Retina (tissue), 1 donor: ENCODE results near the gene QPRT.
"Not testable (repeated sequence)": the region's sequence is repeated elsewhere in the genome, so short reads cannot be mapped to it uniquely, and the experiment has no call there.

Experiments used
- DNase-seq: peaks from one replicate; pipeline ENCODE4 v3.0.0-alpha.2; 2016

QPRT gene

DNA sequence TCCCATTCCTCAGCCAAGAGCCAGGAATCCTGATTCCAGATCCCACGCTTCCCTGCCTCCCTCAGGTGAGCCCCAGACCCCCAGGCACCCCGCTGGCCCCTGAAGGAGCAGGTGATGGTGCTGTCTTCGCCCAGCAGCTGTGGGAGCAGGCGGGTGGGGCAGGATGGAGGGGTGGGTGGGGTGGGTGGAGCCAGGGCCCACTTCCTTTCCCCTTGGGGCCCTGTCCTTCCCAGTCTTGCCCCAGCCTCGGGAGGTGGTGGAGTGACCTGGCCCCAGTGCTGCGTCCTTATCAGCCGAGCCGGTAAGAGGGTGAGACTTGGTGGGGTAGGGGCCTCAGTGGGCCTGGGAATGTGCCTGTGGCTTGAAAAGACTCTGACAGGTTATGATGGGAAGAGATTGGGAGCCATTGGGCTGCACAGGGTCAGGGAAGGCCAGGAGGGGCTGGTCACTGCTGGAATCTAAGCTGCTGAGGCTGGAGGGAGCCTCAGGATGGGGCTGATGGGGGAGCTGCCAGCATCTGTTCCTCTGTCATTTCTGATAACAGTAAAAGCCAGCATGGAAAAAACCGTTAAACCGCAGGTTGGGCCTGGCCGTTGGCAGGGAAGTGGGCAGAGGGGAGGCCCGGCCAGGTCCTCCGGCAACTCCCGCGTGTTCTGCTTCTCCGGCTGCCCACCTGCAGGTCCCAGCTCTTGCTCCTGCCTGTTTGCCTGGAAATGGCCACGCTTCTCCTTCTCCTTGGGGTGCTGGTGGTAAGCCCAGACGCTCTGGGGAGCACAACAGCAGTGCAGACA lies 15.8 kb upstream of the QPRT start, which contains the start of gene SPN:
Gene SPN, plus strand, starts transcription at position 232 of the 791 bp plus-strand sequence. Its CDS starts 482 bp downstream, at position 714.
- DNase-seq: peak; percentile 7

DNA sequence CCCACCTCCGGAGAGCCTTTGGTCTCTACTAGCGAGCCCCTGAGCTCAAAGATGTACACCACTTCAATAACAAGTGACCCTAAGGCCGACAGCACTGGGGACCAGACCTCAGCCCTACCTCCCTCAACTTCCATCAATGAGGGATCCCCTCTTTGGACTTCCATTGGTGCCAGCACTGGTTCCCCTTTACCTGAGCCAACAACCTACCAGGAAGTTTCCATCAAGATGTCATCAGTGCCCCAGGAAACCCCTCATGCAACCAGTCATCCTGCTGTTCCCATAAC lies 15.2 kb upstream of the QPRT start:
- no peak for DNase-seq

DNA sequence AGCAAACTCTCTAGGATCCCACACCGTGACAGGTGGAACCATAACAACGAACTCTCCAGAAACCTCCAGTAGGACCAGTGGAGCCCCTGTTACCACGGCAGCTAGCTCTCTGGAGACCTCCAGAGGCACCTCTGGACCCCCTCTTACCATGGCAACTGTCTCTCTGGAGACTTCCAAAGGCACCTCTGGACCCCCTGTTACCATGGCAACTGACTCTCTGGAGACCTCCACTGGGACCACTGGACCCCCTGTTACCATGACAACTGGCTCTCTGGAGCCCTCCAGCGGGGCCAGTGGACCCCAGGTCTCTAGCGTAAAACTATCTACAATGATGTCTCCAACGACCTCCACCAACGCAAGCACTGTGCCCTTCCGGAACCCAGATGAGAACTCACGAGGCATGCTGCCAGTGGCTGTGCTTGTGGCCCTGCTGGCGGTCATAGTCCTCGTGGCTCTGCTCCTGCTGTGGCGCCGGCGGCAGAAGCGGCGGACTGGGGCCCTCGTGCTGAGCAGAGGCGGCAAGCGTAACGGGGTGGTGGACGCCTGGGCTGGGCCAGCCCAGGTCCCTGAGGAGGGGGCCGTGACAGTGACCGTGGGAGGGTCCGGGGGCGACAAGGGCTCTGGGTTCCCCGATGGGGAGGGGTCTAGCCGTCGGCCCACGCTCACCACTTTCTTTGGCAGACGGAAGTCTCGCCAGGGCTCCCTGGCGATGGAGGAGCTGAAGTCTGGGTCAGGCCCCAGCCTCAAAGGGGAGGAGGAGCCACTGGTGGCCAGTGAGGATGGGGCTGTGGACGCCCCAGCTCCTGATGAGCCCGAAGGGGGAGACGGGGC lies 14.7 kb upstream of the QPRT start:
- no peak for DNase-seq

DNA sequence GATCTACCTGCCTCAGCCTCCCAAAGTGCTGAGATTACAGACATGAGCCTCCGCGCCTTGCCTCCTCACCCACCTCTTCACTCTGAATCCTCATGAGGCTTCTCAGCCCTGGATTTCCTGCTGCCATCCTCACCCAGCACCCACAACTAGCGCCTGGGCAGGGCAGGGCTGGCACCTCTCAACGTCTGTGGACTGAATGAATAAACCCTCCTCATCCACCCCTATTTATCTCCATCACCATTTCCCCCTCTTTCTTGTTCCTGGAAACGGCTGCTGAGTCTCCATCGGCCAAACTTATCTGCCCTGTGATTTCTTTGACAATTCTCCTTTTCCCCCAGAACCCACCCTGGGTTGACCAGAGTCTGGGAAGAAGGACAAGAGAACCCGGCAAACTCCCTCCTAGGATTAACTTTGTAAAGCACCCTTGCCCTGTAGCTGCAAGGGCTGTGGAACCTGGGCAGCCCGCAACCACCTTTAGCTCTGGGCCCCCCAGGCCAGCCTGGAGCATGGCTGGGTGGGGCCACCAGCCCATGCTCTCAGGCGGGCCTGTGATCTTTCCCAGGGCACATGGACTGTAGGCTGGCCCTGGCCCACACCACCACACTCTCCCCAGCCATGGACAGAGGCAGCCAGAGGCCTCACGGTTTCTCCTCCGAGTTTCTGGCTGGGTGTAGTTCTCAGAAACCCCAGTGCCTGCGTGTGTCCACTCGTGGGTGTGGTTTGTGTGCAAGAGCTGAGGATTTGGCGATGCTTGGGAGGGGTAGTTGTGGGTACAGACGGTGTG lies 13.5 kb upstream of the QPRT start:
- no peak for DNase-seq

DNA sequence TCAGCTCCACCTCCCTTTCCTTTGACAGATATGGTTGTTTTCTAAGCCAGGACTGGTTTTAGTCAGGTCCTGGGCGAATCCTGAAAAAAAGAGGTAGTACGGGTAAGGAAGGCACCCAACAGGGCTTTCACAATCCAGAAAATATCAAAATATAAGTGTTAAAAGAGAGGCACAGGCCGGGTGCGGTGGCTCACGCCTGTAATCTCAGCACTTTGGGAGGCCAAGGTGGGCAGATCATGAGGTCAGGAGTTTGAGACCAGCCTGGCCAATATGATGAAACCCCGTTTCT lies 11.7 kb upstream of the QPRT start:
- not testable (repeated sequence) for DNase-seq

DNA sequence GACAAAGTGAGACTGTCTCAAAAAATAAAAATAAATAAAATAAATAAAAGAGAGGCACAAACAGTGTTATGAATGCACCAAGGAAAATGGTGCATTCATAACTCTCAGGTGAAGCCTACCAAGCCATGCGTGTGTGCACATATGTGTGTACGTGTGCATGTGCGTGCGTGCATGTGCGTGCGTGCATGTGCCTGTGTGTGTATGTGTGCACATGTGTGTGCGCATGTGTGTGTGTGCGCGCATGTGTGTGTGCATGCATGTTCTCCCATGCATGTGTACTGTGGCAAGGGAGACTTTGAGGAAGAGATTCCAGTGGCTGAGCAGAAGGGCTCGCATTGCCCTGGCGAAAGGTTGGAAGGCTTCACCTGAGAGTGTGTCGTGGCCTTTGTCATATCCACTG lies 11.2 kb upstream of the QPRT start:
- no peak for DNase-seq

DNA sequence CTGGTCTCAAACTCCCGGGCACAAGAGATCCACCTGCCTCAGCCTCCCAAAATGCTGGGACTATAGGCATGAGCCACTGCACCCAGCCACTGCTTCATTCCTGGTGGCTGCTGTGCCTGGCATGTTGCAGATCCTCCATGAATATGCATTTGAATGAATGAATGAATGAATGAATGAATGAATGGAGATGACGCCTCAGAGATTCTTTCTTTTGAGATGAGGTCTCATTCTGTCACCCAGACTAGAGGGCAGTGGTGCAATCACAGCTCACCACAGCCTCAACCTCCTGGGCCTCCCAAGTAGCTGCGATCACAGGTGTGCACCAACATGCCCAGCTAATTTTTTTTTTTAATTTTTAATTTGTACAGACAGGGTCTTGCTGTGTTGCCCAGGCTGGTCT lies 10.7 kb upstream of the QPRT start:
- DNase-seq: no peak

DNA sequence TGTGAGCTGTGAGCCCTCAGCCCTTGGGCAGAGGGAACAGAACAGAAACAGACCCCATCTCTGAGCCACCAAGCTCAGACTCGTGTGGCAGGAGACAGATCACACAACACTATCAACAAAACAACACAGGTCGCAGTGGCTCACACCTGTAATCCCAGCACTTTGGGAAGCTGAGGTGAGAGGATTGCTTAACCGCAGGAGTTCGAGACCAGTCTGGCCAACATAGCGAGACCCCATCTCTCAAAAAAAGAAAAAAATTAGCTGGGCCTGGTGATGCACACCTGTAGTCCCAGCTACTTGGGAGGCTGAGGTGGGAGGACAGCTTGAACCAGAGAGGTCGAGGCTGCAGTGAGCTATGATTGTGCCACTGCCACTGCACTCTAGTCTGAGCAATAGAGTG lies 5.5 kb upstream of the QPRT start:
- no peak for DNase-seq

DNA sequence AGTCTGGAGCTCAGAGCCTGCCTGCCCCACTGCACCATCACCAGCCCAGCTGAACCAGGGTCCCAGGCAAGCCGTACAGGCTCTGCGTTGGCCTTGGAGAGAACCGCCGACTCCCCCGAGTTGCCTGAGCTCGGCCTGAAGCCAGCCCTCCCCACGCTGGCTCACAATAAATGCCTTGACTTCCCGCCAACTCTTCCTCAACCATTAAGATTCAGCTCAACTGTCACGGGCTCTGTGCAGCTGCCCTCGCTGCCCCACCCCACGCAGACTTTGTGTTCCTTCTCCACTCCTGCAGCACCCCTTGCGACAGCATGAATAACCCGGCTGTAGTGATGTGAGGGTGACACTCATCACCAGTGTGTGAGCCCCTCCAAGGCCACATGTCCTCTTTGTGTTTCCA lies 4.8 kb upstream of the QPRT start:
- no peak for DNase-seq

DNA sequence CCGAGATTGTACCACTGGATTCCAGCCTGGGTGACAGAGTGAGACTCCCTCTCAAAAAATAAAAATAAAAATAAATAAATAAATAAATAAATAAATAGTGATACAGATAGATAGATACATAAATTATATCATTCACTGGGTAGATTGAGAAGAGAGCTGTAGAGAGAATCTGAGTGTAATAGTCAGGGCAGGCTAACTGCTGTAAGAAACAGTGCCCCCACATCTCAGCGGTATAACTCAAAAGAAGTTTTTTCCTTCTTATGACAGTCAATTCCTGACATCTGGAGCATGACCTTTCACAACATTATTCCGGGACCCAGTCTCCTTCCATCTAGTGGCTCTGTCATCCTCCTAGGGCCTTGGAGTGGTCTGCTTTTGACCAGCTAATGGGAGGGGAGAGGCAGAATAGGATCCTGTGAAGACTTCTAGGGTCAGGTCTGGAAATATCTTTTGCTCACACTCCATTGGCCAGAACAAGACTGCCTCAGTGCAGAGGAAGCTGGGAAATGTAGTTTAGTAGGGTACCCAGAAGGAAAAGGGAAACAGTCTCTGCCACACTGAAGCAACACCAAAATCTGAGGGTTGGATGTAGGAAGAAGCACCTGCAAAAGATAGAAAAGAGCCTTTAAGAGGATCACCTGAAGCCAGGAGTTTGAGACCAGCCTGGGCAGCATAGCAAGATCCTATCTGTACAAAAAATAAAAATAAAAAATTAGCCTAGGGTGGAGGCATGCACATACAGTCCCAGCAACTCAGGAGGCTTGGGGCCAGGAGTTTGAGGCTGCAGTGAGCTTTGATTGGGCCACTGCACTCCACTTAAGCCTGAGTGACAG lies 3.0 kb upstream of the QPRT start:
- DNase-seq: peak; percentile 32

DNA sequence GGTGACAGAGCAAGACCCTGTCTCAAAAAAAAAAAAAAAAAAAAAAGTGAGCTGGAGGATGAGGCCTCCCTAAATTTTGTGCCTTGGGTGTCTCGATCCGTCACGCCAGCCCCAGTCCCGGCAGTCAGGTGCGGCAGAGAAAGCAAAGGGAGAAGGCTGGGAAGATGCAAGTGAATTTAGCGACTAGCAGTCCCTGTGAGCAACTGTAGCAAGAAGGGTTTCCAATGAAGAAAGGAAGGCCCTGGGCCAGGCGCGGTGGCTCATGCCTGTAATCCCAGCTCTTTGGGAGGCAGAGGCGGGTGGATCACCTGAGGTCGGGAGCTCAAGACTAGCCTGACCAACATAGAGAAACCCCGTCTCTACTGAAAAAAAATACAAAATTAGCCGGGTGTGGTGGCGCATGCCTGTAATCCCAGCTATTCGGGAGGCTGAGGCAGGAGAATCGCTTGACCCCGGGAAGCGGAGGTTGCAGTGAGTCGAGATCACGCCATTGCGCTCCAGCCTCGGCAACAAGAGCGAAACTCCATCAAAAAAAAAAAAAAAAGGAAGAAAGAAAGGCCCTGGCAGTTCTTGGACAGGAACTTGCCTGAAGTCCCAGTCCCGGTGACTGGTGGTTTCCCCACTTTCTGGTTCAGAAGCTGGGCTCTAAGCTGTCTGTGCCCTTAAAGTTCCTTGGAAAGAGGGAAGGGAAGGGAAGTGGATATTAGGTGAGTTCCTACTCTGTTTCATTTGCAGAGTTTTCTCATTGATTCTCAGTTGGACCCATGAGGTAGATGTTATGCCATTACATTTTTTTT lies 1.8 kb upstream of the QPRT start:
- DNase-seq: no peak

DNA sequence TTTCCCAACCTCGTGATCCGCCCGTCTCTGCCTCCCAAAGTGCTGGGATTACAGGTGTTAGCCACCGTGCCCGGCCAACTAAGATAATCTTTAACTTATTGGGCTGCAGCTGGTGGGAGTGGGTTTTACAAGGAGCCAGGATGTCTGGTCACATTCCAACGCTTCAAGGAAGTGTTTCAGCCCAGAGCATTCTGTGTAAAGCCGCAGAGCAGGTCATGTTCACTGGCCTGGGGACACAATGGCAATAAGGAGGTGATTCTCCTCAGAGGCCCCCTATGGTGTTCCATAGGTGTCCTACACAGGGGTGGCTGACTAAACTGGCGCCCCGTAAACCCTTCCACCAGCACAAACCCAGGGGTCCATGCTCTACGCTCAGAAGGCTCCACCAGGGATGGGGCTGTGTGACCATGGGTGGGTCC lies 1.2 kb downstream of the QPRT start:
- DNase-seq: no peak

DNA sequence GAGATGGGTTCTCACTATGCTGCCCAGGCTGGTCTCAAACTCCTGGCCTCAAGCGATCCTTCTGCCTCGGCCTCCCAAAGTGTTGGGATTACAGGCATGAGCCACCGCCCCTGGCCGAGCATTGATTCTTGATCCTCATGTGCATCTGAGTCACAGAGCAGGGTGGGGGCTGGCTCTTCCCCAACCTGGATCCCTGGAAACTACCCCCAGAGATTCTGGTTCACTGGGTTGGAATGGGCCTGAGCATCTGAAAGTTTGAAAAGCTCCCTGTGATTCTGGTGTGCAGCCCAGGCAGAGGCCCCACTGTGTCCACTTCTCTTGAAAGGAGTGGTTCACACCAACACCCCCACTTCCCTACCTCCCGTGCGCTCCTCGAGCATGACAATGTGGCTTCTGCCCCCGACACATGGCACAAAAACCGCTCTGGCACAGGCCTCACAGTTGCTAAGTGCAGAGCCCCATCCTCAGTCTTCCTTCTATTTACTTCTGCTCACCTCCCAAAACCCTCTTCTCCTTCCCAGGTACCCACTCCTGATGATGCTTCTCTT lies 4.6 kb downstream of the QPRT start:
- DNase-seq: no peak

DNA sequence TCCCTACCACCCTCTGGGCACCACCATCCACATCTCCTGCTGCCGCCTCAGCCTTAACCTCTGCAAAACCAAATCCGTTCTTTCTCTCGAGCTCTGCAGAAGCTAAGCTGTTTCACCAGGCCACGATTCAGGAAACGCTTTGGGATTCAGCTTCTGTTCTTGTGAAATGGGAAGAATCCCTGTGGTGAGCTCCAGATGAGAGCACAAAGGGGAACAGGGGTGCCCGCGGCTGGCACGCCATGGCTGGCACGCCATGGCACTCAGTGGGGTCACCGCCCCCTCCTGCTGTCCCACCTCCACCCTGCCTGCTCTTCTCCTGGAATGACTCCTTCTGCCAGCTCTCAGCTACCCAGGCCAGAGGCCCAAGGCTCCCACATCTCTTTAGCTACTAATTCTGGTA lies 5.7 kb downstream of the QPRT start:
- no peak for DNase-seq

DNA sequence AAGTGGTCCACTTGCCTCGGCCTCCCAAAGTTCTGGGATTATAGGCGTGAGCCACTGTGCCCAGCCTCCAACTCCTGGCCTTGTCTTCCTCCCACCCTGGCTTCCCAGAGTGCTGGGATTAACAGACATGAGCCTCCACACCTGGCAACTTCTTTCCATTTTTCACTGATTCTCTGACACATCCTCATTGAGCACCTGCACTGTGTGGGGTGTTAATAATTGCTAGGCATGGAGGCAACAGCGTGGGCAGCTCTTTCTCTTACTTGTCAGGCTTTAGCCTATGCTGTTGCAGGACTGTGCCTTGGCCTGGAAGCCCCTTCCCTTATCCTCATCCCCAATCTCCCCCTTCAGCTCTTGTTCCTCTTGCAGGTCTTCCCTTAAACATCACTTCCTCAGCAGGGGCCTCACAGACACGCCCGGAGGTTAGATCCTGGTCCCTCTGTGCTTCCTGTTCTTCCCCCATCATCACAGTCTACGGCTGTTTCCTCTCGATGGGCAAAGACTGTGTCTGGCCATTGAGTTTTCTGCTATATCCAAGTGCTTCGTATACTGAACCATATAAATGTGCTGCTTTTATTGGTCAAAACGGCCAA lies 7.9 kb downstream of the QPRT start:
- no peak for DNase-seq

DNA sequence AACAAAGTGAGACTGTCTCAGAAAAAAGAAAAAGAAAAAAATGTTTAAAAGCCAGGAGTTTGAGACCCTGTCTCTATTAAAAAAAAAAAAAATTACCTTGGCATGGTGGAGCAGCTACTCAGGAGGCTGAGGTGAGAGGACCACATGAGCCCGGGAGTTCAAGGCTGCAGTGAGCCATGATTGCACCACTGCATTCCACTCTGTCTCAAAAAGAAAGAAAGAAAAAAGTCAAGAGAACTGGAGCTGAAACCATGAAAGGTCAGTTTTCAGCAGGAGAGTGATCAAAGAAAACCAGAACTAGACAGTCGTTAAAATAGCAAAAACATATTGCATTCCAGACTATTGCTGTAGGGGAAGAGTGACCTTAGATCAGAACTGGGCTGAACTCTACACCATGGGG lies 8.8 kb downstream of the QPRT start:
- DNase-seq: no peak

DNA sequence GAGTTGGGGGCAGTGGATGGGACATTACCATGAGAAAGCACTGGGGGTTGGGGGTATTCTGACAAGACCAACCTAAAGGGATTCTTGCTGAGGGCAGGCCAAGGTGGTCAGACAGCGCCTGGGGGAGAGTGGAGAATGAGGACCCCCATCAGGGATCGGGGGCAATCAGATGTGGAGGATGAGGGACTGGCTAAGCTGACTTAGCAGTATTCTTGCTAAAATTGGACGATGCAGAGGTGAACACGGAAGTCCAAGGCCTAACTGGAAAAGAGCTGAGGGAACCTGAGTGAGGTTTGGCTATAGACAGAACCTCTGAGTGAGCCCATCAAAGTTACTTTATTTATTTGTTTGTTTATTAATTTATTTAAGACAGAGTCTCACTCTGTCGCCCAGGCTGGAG lies 9.2 kb downstream of the QPRT start:
- DNase-seq: no peak

DNA sequence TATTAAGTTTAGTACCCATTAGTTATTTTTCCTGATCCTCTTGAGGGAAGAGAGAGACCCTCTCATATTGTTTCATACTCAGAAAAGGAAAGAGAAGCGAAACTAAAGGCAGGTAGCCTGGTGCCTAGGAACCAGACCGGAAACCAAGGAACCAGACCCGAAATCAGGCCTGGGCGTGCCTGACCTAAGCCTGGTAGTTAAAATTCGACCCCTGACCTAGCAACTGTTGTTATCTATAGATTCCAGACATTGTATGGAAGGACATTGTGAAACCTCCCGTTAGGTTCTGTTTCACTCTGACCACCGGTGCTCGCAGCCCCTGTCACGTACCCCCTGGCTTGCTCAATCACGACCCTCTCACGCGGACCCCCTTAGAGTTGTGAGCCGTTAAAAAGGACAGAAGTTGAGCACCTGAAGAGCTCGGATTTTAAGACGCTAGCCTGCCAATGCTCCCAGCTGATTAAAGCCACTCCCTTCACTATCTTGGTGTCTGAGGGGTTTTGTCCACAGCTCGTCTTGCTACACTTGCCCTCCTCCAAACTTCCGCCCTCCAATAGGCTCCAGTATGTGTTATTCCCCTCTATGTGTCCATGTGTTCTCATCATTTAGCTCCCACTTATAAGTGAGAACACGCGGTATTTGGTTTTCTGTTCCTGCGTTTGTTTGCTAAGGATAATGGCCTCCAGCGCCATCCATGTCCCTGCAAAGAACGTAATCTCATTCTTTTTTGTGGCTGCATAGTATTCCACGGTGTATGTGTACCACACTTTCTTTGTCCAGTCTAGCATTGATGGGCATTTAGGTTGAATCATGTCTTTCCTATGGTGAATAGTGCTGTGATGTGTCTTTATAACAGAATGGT lies 10.7 kb downstream of the QPRT start:
- not testable (repeated sequence) for DNase-seq

DNA sequence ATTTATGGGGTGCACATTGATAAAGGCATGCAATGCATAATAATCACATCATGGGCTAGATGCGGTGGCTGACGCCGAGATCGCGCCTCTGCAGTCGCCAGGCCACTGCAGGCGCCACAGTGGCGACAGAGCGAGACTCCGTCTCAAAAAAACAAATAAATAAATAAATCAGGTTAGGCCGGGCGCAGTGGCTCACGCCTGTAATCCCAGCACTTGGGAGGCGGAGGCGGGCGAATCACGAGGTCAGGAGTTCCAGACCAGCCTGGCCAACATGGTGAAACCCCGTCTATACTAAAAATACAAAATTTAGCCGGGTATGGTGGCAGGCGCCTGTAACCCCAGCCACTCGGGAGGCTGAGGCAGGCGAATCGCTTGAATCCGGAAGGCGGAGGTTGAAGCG lies 13.6 kb downstream of the QPRT start:
- DNase-seq: not testable (repeated sequence)
